Peyer's patch (tissue), 4 donors: ENCODE data around the gene PALLD.

ENCODE experiments used
- POLR2A ChIP-seq, 2 donors: fragments of 450-650 bp; IDR thresholded peaks; one replicate each; pipeline ENCODE4 v1.5.1; 2017; ENCODE audit warnings: antibody characterized with exemption in 2 of 2, mild to moderate bottlenecking in 2 of 2, moderate library complexity in 2 of 2
- TF ChIP-seq, protein P1 (sequence below), 6 experiments: fragments of 450-650 bp in 4 of 6; fragments of 200-600 bp in 2 of 6; sonication (generic) in 1 of 6; IDR thresholded peaks; one replicate each; pipeline ENCODE4 v1.5.1; 2017 to 2019; ENCODE audit warnings: antibody characterized with exemption in 6 of 6, mild to moderate bottlenecking in 3 of 6, moderate library complexity in 1 of 6

GRCh38 chr4:168521721-168522120, 24.9 kb downstream of the PALLD start:
- TF ChIP-seq POLR2A (IDR thresholded peaks at IDR 0.05), result no peak
- TF ChIP-seq, protein P1, sequence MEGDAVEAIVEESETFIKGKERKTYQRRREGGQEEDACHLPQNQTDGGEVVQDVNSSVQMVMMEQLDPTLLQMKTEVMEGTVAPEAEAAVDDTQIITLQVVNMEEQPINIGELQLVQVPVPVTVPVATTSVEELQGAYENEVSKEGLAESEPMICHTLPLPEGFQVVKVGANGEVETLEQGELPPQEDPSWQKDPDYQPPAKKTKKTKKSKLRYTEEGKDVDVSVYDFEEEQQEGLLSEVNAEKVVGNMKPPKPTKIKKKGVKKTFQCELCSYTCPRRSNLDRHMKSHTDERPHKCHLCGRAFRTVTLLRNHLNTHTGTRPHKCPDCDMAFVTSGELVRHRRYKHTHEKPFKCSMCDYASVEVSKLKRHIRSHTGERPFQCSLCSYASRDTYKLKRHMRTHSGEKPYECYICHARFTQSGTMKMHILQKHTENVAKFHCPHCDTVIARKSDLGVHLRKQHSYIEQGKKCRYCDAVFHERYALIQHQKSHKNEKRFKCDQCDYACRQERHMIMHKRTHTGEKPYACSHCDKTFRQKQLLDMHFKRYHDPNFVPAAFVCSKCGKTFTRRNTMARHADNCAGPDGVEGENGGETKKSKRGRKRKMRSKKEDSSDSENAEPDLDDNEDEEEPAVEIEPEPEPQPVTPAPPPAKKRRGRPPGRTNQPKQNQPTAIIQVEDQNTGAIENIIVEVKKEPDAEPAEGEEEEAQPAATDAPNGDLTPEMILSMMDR (IDR thresholded peaks at IDR 0.05), result no peak
